Measurements from ENCODE around the gene MT1HL1.

DNA sequence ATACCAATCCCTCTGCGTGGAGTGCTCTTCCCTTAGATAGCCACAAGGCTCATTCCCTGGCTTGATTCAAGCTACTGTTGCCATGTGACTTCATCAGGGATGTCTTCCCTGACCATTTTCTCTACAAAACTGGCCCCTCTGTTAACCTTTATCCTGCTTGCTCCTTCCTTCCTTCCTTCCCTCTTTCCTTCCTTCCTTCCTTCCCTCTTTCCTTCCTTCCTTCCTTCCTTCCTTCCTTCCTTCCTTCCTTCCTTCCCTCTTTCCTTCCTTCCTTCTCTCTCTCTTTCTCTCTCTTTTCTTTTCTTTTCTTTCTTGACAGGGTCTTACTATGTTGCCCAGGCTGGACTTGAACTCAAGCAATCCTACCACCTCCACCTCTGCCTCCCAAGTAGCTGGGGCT lies 31.5 kb upstream of the MT1HL1 start:
- TF ChIP-seq SP1 (IDR thresholded peaks at IDR 0.05): no peak
- TF ChIP-seq, protein P1, sequence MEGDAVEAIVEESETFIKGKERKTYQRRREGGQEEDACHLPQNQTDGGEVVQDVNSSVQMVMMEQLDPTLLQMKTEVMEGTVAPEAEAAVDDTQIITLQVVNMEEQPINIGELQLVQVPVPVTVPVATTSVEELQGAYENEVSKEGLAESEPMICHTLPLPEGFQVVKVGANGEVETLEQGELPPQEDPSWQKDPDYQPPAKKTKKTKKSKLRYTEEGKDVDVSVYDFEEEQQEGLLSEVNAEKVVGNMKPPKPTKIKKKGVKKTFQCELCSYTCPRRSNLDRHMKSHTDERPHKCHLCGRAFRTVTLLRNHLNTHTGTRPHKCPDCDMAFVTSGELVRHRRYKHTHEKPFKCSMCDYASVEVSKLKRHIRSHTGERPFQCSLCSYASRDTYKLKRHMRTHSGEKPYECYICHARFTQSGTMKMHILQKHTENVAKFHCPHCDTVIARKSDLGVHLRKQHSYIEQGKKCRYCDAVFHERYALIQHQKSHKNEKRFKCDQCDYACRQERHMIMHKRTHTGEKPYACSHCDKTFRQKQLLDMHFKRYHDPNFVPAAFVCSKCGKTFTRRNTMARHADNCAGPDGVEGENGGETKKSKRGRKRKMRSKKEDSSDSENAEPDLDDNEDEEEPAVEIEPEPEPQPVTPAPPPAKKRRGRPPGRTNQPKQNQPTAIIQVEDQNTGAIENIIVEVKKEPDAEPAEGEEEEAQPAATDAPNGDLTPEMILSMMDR (IDR thresholded peaks at IDR 0.05; ENCODE audit: low read depth, low read length, missing input control): no peak
- no peak for TF ChIP-seq EGR1 (IDR thresholded peaks at IDR 0.05; ENCODE audit: low read depth in 2 of 2)
- TF ChIP-seq FOXA2 (IDR thresholded peaks at IDR 0.05): no peak
- no peak for TF ChIP-seq TAF1 (conservative IDR thresholded peaks at IDR 0.05)
- TF ChIP-seq RAD21 (IDR thresholded peaks at IDR 0.05): no peak
- TF ChIP-seq, protein P2, sequence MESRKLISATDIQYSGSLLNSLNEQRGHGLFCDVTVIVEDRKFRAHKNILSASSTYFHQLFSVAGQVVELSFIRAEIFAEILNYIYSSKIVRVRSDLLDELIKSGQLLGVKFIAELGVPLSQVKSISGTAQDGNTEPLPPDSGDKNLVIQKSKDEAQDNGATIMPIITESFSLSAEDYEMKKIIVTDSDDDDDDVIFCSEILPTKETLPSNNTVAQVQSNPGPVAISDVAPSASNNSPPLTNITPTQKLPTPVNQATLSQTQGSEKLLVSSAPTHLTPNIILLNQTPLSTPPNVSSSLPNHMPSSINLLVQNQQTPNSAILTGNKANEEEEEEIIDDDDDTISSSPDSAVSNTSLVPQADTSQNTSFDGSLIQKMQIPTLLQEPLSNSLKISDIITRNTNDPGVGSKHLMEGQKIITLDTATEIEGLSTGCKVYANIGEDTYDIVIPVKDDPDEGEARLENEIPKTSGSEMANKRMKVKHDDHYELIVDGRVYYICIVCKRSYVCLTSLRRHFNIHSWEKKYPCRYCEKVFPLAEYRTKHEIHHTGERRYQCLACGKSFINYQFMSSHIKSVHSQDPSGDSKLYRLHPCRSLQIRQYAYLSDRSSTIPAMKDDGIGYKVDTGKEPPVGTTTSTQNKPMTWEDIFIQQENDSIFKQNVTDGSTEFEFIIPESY (IDR thresholded peaks at IDR 0.05): no peak
- TF ChIP-seq, protein P3, sequence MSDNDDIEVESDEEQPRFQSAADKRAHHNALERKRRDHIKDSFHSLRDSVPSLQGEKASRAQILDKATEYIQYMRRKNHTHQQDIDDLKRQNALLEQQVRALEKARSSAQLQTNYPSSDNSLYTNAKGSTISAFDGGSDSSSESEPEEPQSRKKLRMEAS (IDR thresholded peaks at IDR 0.05): no peak
- TF ChIP-seq GABPA (IDR thresholded peaks at IDR 0.05 in 1 of 2, conservative IDR thresholded peaks at IDR 0.05 in 1 of 2): no peak
- TF ChIP-seq, protein P4, sequence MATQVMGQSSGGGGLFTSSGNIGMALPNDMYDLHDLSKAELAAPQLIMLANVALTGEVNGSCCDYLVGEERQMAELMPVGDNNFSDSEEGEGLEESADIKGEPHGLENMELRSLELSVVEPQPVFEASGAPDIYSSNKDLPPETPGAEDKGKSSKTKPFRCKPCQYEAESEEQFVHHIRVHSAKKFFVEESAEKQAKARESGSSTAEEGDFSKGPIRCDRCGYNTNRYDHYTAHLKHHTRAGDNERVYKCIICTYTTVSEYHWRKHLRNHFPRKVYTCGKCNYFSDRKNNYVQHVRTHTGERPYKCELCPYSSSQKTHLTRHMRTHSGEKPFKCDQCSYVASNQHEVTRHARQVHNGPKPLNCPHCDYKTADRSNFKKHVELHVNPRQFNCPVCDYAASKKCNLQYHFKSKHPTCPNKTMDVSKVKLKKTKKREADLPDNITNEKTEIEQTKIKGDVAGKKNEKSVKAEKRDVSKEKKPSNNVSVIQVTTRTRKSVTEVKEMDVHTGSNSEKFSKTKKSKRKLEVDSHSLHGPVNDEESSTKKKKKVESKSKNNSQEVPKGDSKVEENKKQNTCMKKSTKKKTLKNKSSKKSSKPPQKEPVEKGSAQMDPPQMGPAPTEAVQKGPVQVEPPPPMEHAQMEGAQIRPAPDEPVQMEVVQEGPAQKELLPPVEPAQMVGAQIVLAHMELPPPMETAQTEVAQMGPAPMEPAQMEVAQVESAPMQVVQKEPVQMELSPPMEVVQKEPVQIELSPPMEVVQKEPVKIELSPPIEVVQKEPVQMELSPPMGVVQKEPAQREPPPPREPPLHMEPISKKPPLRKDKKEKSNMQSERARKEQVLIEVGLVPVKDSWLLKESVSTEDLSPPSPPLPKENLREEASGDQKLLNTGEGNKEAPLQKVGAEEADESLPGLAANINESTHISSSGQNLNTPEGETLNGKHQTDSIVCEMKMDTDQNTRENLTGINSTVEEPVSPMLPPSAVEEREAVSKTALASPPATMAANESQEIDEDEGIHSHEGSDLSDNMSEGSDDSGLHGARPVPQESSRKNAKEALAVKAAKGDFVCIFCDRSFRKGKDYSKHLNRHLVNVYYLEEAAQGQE (IDR thresholded peaks at IDR 0.05): no peak
- no peak for TF ChIP-seq NR2F2 (IDR thresholded peaks at IDR 0.05)
- TF ChIP-seq YY1 (IDR thresholded peaks at IDR 0.05): no peak
- TF ChIP-seq, protein P5, sequence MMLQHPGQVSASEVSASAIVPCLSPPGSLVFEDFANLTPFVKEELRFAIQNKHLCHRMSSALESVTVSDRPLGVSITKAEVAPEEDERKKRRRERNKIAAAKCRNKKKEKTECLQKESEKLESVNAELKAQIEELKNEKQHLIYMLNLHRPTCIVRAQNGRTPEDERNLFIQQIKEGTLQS (IDR thresholded peaks at IDR 0.05): no peak
